Esophagus muscularis mucosa (tissue), 4 donors: ENCODE measurements around the gene CPB2.

Experiments used
- EP300 ChIP-seq: sonication (generic); formaldehyde crosslinking; IDR thresholded peaks from one replicate; pipeline ENCODE4 v1.6.1; 2017; ENCODE audit warnings: antibody characterized with exemption
- POLR2A ChIP-seq: fragments of 450-650 bp; IDR thresholded peaks from one replicate; pipeline ENCODE4 v1.6.1; 2017; ENCODE audit warnings: antibody characterized with exemption, moderate library complexity, mild to moderate bottlenecking, low read depth
- POLR2AphosphoS5 ChIP-seq, 2 donors: sonication (generic); formaldehyde crosslinking; IDR thresholded peaks; one replicate each; pipeline ENCODE4 v1.6.1; 2017; ENCODE audit warnings: antibody characterized with exemption in 2 of 2
- TF ChIP-seq, protein P1 (sequence below), 3 experiments: fragments of 200-600 bp in 2 of 3; fragments of 450-650 bp in 1 of 3; sonication (generic) in 2 of 3; IDR thresholded peaks; one replicate each; pipeline ENCODE4 v1.5.1; 2017 to 2019; ENCODE audit warnings: antibody characterized with exemption in 3 of 3, mild to moderate bottlenecking in 2 of 3, moderate library complexity in 1 of 3

DNA sequence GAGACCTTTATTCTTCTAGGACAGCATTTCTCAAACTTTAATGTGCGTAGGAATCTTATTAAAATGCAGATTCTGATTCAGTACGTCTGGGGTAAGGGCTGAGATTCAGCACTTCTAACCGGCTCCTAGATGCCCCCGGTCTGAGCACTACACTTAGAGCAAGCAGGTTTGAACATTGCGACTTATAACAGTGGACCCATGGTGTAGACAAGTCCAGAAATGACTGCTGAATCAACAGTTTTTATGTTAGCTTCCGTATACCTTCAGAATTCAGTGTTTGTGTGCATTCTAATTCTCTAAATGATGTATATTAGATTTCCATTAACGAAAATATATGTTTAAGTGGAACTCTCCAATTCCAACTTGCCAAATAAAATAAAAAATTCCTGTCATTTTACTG is 17.5 kb upstream of the CPB2 start:
- TF ChIP-seq, protein P1, sequence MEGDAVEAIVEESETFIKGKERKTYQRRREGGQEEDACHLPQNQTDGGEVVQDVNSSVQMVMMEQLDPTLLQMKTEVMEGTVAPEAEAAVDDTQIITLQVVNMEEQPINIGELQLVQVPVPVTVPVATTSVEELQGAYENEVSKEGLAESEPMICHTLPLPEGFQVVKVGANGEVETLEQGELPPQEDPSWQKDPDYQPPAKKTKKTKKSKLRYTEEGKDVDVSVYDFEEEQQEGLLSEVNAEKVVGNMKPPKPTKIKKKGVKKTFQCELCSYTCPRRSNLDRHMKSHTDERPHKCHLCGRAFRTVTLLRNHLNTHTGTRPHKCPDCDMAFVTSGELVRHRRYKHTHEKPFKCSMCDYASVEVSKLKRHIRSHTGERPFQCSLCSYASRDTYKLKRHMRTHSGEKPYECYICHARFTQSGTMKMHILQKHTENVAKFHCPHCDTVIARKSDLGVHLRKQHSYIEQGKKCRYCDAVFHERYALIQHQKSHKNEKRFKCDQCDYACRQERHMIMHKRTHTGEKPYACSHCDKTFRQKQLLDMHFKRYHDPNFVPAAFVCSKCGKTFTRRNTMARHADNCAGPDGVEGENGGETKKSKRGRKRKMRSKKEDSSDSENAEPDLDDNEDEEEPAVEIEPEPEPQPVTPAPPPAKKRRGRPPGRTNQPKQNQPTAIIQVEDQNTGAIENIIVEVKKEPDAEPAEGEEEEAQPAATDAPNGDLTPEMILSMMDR (IDR thresholded peaks at IDR 0.05) = no peak
- no peak for TF ChIP-seq POLR2A
- TF ChIP-seq POLR2AphosphoS5 (IDR thresholded peaks at IDR 0.05) = no peak
- no peak for TF ChIP-seq EP300
